Subcutaneous abdominal adipose tissue (tissue), 5 donors: ENCODE measurements around the gene STEAP3.

ENCODE experiments used
- H3K27ac ChIP-seq: one replicate; pipeline ENCODE4 v1.7.0; 2013; ENCODE audit warnings: low read depth, mild to moderate bottlenecking, inconsistent platforms, low read length, moderate library complexity
- H3K27me3 ChIP-seq, 5 donors: one replicate each; pipeline ENCODE4 v1.7.0; 2013; ENCODE audit warnings: low read length in 5 of 5, inconsistent platforms in 1 of 5; ENCODE audit not compliant: control insufficient read depth in 5 of 5, insufficient read depth in 4 of 5
- H3K36me3 ChIP-seq, 5 donors: one replicate each; pipeline ENCODE4 v1.7.0; 2013; ENCODE audit warnings: low read length in 5 of 5; ENCODE audit not compliant: control insufficient read depth in 5 of 5, insufficient read depth in 5 of 5
- H3K4me1 ChIP-seq, 5 donors: one replicate each; pipeline ENCODE4 v1.7.0; 2013; ENCODE audit warnings: low read length in 5 of 5, mild to moderate bottlenecking in 3 of 5, moderate library complexity in 1 of 5; ENCODE audit not compliant: control insufficient read depth in 5 of 5, insufficient read depth in 5 of 5
- H3K4me3 ChIP-seq, 5 donors: one replicate each; pipeline ENCODE4 v1.7.0; 2013; ENCODE audit warnings: low read length in 5 of 5, low read depth in 1 of 5
- H3K9ac ChIP-seq, 5 donors: one replicate each; pipeline ENCODE4 v1.7.0; 2013; ENCODE audit warnings: low read length in 5 of 5, mild to moderate bottlenecking in 4 of 5, moderate library complexity in 3 of 5
- H3K9me3 ChIP-seq, 5 donors: one replicate each; pipeline ENCODE4 v1.7.0; 2013; ENCODE audit warnings: low read length in 5 of 5; ENCODE audit not compliant: control insufficient read depth in 5 of 5
- donor health status: healthy.
- donor health status: healthy.
- donor health status: healthy.
- donor health status: healthy.
- donor health status: healthy.

Gene STEAP3

DNA sequence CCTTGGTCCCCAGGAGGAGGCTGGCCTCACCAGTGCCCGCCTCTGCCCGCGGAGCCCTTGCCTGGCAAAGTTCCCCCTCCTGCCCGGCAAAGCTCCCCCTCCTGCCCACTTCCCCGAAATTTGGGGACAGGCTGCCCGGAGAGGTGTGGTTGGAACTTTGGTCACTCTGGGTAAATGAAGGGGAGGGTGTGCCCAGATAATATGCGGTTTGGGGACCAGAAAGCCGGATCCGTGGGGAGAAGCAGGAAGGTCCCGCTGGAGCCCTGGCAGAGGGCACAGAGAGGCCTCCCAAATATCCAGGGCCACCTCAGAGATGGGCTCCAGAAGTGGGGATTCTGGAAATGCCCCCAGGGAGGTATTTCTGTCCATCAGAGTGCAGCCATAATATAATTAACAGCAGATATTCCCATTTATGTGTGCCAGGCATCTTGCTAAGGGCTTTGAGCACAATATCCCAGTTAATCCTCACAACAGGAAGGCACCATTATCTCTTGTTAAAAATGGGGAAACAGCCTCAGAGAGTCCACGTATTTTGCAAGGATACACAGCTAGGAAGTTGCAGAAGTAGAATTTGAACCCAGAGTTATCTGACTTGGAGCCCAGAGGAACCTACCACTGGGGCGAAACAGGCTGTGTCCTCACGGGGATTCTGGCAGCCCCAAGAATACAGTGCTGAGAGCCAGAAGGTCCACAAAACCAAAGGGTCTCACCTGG lies 914 bp downstream of the STEAP3 start:
- Histone ChIP-seq H3K4me1 (peaks cover 0 to 36% (median 19%) of the 10 kb centered on the region in 5 donors), H3K9ac (peak overlapping the region in 4 of 5 donors; percentile 63 to 75 (median 70)), H3K36me3 (no peaks in the 10 kb centered on the region), H3K27ac (no peak overlapping the region), H3K4me3 (peak overlapping the region in 4 of 5 donors; percentile 61 to 84 (median 75)), H3K27me3 (no peaks in the 10 kb centered on the region), H3K9me3 (no peaks in the 10 kb centered on the region)

DNA sequence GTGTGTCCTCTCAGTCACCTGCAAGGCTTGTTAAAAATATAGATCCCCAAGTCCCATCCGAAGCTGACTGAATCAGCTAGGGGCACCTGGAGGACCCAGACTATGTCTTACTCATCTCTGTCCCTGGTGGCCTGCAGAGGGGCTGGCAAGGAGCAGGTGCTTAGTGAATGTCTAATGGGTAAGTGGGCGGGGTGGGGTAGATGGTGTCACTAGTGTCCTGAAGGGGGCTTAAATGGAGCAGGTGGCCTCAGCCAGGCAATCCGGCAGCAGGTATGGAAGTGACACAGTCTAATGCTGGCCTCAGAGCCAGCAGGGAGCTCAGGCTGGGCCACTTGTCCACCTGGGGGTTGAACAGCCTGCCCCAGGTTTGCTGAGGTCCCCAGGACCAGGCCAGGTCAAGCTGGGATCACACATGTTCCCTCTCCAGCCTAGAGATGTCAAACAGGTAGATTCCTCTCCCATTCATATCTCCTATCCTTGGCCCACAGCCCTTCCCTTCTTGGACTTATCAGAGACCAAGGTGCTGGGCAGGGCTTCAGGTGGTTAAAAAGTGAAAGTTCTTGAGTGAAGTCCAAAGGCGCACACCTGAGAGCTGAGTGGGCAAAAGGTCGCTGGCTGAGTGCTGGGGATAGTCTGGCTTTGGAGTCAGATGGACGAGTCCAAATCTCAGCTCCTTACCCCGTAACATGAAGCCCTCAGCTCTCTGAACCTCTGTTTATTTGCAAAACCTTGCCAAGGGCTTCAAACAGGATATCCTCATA lies 1.7 kb downstream of the STEAP3 start:
- H3K27me3 ChIP-seq: no peaks in the 10 kb centered on the region
- H3K9me3 ChIP-seq: no peaks in the 10 kb centered on the region
- peak overlapping the region in 1 of 5 donors; percentile 80 for H3K4me3 ChIP-seq
- no peaks in the 10 kb centered on the region for H3K36me3 ChIP-seq
- no peak overlapping the region for H3K27ac ChIP-seq
- H3K4me1 ChIP-seq: peaks cover 0 to 36% (median 19%) of the 10 kb centered on the region in 5 donors
- H3K9ac ChIP-seq: peak overlapping the region in 1 of 5 donors; percentile 70

- no peaks in the 10 kb centered on the region for H3K9me3 ChIP-seq
- H3K4me1 ChIP-seq: peaks cover 0 to 42% (median 24%) of the 10 kb centered on the region in 5 donors
- no peak overlapping the region for H3K9ac ChIP-seq
- no peak overlapping the region for H3K27ac ChIP-seq
- no peaks in the 10 kb centered on the region for H3K36me3 ChIP-seq
- peak overlapping the region in 1 of 5 donors; percentile 8 for H3K4me3 ChIP-seq
- H3K27me3 ChIP-seq: no peaks in the 10 kb centered on the region
Observed at GRCh38 chr2:119225926-119226325, 2.3 kb downstream of the STEAP3 start.

DNA sequence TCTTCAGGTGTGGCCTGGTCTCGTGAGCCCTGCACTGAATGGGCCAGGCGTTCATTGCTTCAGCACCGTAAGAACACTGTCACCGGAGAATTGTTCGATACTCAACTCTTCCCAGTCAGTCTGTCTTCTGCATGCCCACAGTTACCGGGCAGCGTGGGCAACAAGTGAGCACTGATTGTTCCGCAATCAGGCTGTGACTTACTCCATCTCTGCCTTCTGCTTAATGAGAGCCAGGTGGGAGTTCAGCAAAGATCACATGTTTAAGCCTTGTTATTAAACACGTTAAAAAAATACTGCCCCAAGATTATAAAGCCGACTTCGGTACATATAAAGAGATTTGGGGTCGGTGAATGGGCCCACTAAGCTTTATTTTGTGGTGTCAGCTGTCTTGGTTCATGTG lies 3.7 kb downstream of the STEAP3 start:
- no peak overlapping the region for H3K27ac ChIP-seq
- H3K9me3 ChIP-seq: no peaks in the 10 kb centered on the region
- H3K27me3 ChIP-seq: no peaks in the 10 kb centered on the region
- H3K9ac ChIP-seq: no peak overlapping the region
- H3K4me1 ChIP-seq: peaks cover 0 to 45% (median 24%) of the 10 kb centered on the region in 5 donors
- H3K4me3 ChIP-seq: no peak overlapping the region
- H3K36me3 ChIP-seq: no peaks in the 10 kb centered on the region

- H3K9ac ChIP-seq: no peak overlapping the region
- H3K4me1 ChIP-seq: peaks cover 0 to 42% (median 23%) of the 10 kb centered on the region in 5 donors
- H3K4me3 ChIP-seq: no peak overlapping the region
- no peaks in the 10 kb centered on the region for H3K27me3 ChIP-seq
- no peak overlapping the region for H3K27ac ChIP-seq
- H3K36me3 ChIP-seq: no peaks in the 10 kb centered on the region
- H3K9me3 ChIP-seq: no peaks in the 10 kb centered on the region
Observed at GRCh38 chr2:119228136-119228535, 4.5 kb downstream of the STEAP3 start.

GRCh38 chr2:119228964-119229363 lies 5.3 kb downstream of the STEAP3 start:
- H3K36me3 ChIP-seq: no peaks in the 10 kb centered on the region
- peaks cover 0 to 35% (median 17%) of the 10 kb centered on the region in 5 donors for H3K4me1 ChIP-seq
- no peak overlapping the region for H3K9ac ChIP-seq

DNA sequence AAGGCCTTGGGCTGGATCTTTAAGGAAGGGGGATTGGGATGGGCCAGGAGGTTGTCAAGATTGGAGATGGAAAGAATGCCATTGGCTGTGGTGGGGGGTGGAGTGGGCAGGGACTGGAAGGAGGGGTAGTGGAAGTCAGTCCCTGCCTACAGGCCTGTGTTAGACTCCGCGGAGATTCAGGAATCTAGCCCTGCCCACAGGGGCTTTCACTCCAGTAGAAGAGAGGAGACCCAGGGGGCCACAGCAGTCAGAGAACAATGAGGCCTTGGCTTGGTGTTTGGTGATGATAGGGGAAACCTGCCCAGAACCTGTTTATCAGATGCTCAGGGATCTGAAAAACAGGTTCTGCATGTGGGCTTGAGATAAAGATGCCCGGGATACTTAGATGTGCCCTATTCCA lies 6.1 kb downstream of the STEAP3 start:
- Histone ChIP-seq H3K4me3 (no peak overlapping the region), H3K27me3 (no peaks in the 10 kb centered on the region), H3K4me1 (peaks cover 0 to 28% (median 10%) of the 10 kb centered on the region in 5 donors), H3K27ac (no peak overlapping the region), H3K9me3 (no peaks in the 10 kb centered on the region), H3K9ac (no peak overlapping the region), H3K36me3 (no peaks in the 10 kb centered on the region)

More at GRCh38 chr2:119228964-119229363, 5.3 kb downstream of the STEAP3 start:
- H3K9me3 ChIP-seq: no peaks in the 10 kb centered on the region
- no peak overlapping the region for H3K4me3 ChIP-seq
- H3K27ac ChIP-seq: no peak overlapping the region
- H3K27me3 ChIP-seq: no peaks in the 10 kb centered on the region

DNA sequence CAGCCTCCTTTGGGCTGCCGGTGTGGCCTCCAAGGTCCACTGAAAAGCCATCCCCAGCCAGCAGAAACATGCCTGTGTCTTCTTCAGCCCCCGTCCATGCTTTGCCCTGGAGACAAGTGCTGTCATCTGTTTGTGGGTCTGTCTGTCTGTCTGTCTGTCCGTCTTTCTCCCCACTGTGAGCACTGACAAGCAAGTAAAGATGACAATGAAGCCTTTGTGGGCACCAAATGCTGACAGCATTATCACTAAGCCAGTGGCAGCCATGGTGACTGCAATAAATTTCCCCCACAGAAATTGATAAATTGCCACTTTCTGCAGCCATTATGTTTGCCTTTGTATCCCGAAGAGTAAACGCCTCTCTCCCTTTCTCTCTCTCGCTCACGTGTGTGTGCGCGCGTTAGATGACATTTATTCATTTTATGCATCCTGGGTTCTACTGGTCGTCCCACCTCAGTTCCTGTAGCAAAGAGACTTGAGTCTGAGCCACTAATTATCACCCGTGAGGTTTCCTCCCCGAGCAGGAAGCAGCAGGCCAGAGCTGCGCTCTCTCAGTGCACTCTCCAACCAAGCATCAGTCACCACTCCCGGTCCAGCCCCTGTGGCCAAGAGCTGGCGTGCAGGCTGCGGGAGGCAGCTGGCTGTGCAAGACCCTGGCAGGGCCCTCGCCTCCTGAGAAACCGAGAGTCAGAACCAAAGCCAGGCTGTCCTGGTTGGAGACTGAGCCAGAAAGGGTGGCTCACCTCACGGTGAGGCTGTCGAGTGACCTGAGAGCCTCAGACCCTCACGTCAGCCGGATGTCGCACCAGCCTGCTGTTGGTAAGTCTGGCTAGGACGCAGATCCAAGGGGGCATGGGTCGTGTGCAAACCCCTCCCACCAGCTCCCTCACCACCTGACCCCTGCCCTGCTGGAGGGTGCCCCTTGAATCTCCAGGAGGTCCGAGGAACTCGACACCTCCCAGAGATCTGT lies 6.9 kb downstream of the STEAP3 start:
- H3K36me3 ChIP-seq: no peaks in the 10 kb centered on the region
- peaks cover 0 to 20% (median 5%) of the 10 kb centered on the region in 5 donors for H3K4me1 ChIP-seq
- no peaks in the 10 kb centered on the region for H3K9me3 ChIP-seq
- no peak overlapping the region for H3K27ac ChIP-seq
- H3K4me3 ChIP-seq: no peak overlapping the region
- no peaks in the 10 kb centered on the region for H3K27me3 ChIP-seq
- H3K9ac ChIP-seq: no peak overlapping the region

GRCh38 chr2:119231975-119232665 lies 8.5 kb downstream of the STEAP3 start:
- no peak overlapping the region for H3K4me3 ChIP-seq
- no peak overlapping the region for H3K27ac ChIP-seq
- H3K36me3 ChIP-seq: no peaks in the 10 kb centered on the region
- H3K9me3 ChIP-seq: no peaks in the 10 kb centered on the region
- H3K27me3 ChIP-seq: no peaks in the 10 kb centered on the region
- peaks cover 0 to 11% (median 5%) of the 10 kb centered on the region in 5 donors for H3K4me1 ChIP-seq
- no peak overlapping the region for H3K9ac ChIP-seq
